Measurements from ENCODE around the gene CCDC88C. TPM values are rescaled to one million over a fixed set of nuclear protein-coding genes. Genes with fewer than 3 reads are reported as not detected.

CCDC88C gene
- total and polyA plus RNA-seq, 12 donors = 2.2 to 8.4 (median 4.9) TPM

DNA sequence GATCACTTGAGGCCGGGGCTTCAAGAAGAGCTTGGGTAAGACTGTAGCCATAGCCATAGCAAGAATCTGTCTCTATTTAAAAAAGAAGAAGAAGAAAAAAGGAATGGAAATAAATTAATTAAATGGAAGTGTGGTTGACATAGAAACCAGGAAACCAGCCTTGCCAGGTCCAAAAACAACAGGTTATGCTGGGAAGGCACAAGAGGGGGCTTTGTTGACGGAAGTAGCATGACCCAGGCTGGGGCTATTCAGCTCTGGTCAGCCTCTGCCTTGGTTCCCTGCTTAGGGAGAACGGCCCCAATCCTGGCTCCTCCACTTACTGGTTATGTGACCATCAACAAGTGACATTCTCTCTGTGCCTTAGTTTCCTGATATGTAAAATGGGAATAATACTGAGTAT, 158.7 kb downstream of the CCDC88C start:
- ATAC-seq (no peak), DNase-seq (no peak)
- H3K27ac ChIP-seq = peak overlapping the region in 2 of 10 donors; percentile 51 to 84
- peaks cover 0 to 19% (median 6%) of the 10 kb centered on the region in 7 donors for H3K27me3 ChIP-seq
- H3K36me3 ChIP-seq = no peaks in the 10 kb centered on the region
- WGBS, 2 donors = 94 to 96% methylated on average over 3 of the region's 3 CpGs
- H3K9me3 ChIP-seq = peaks cover 0 to 6% (median 0%) of the 10 kb centered on the region in 11 donors
- TF ChIP-seq, protein P1, sequence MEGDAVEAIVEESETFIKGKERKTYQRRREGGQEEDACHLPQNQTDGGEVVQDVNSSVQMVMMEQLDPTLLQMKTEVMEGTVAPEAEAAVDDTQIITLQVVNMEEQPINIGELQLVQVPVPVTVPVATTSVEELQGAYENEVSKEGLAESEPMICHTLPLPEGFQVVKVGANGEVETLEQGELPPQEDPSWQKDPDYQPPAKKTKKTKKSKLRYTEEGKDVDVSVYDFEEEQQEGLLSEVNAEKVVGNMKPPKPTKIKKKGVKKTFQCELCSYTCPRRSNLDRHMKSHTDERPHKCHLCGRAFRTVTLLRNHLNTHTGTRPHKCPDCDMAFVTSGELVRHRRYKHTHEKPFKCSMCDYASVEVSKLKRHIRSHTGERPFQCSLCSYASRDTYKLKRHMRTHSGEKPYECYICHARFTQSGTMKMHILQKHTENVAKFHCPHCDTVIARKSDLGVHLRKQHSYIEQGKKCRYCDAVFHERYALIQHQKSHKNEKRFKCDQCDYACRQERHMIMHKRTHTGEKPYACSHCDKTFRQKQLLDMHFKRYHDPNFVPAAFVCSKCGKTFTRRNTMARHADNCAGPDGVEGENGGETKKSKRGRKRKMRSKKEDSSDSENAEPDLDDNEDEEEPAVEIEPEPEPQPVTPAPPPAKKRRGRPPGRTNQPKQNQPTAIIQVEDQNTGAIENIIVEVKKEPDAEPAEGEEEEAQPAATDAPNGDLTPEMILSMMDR (IDR thresholded peaks at IDR 0.05) = no peak
- intact Hi-C loops (cut with DNase I) = no loop called here
- H3K4me3 ChIP-seq = no peak overlapping the region
- H3K4me1 ChIP-seq = peaks cover 2 to 37% (median 20%) of the 10 kb centered on the region in 9 donors

DNA sequence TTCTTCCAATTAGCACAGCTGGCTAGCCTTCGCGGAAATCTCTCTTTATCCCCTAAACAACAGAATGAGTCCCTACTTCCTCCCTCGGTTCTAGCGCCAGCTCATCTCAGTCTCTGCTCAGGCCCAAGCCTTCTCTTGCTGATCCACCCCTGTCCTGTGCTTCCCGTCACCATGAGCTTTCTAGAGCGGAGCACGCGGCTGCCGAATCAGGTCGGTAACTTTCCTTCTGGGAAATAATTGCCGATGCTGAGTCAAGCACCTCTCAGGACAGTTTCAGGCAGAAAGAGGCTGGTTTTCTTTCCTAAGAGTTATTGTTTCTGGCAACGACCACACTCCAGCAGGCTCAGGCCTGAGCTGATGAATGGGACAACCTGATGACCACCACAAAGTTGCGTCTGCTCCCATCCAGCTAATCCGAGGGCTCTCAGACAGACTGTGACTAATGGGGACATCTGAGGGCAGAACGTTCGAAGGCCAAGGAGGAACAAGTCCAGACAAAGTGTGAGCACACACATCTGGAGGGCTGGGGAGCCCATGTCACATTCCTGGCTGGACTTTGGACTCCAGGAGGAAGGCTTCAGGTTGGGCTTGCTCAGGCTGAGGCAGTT, 159.5 kb downstream of the CCDC88C start:
- Histone ChIP-seq H3K4me3 (no peak overlapping the region), H3K36me3 (no peaks in the 10 kb centered on the region), H3K4me1 (peaks cover 4 to 40% (median 20%) of the 10 kb centered on the region in 9 donors), H3K27ac (peak overlapping the region in 8 of 10 donors; percentile 28 to 84 (median 52)), H3K9me3 (peaks cover 0 to 6% (median 0%) of the 10 kb centered on the region in 11 donors), H3K27me3 (peaks cover 0 to 17% (median under 1%) of the 10 kb centered on the region in 7 donors)
- no peak for DNase-seq
- peak; percentile 13 to 83 (median 69) for ATAC-seq
- TF ChIP-seq, protein P1 (IDR thresholded peaks at IDR 0.05) = no peak
- intact Hi-C loops (cut with DNase I) = no loop called here
- WGBS, 2 donors = 63 to 64% methylated on average over 16 of the region's 16 CpGs

DNA sequence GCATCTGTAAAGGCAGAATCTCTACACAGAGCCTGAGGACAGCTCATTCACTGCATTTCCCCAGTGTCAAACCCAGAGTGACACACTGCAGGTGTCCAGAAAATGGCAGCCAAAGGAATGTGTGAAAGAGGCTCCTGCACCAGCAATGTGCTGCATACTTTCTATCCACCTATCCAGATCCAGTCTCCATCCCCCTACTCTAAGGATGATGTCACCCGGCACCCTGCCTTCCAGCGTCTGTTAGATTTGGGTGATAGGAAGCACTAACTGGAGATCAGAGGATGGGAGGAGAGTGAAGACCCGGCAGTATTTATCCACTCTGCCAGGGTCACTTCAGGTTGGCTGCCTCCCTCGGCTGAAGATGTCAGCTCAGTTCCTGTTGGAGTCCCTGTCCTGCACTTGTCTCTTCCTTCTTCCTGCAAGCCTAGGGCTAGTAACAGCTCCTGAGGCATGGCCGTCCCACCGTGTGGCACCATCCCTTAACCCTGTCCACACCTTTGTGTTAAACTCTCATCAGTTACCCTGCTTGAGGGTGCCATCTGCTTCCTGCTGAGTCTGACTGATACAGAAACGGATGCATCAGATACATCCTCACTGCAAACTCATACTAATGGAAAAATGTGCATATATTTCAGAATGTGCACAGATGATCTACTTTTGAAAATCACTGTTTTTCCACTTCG, 160.2 kb downstream of the CCDC88C start:
- no peaks in the 10 kb centered on the region for H3K36me3 ChIP-seq
- WGBS, 2 donors = 34% methylated on average over 8 of the region's 8 CpGs
- peaks cover 0 to 6% (median 0%) of the 10 kb centered on the region in 11 donors for H3K9me3 ChIP-seq
- peak in 1 of 8 donors; percentile 1 for ATAC-seq
- intact Hi-C loops (cut with DNase I) = no loop called here
- no peak overlapping the region for H3K4me3 ChIP-seq
- TF ChIP-seq, protein P1 (IDR thresholded peaks at IDR 0.05) = no peak
- peaks cover 9 to 47% (median 25%) of the 10 kb centered on the region in 9 donors for H3K4me1 ChIP-seq
- H3K27me3 ChIP-seq = peaks cover 0 to 21% (median 3%) of the 10 kb centered on the region in 7 donors
- H3K27ac ChIP-seq = peak overlapping the region in 8 of 10 donors; percentile 28 to 84 (median 52)
- DNase-seq = no peak

DNA sequence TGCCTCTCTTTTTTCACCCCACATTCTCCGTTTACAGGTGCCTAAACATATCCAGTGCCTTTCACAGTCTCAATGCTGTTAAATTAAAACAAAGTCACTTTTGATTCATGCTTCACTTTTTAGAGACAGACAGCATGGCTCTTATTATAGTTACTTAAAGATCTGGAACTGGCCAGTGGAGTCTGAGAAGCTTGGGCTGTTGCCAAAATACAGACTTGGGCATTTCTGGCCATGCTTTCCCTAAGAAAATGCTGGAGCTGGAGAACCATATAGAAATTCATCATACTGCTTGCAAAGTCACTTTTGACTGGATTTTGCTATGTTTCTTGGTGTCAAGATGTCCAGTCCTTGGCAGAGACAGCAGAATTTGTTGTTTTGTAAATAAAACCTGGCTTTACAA, 161.0 kb downstream of the CCDC88C start:
- Histone ChIP-seq H3K4me3 (no peak overlapping the region), H3K27me3 (peaks cover 0 to 23% (median 0%) of the 10 kb centered on the region in 7 donors), H3K36me3 (no peaks in the 10 kb centered on the region), H3K4me1 (peaks cover 9 to 48% (median 25%) of the 10 kb centered on the region in 9 donors), H3K27ac (peak overlapping the region in 6 of 10 donors; percentile 17 to 84 (median 52)), H3K9me3 (peaks cover 0 to 6% (median 0%) of the 10 kb centered on the region in 11 donors)
- DNase-seq (no peak), ATAC-seq (no peak)
- TF ChIP-seq, protein P1 (IDR thresholded peaks at IDR 0.05) = no peak
- 77 to 81% methylated on average over 1 of the region's 1 CpG for WGBS, 2 donors
- intact Hi-C loops (cut with DNase I) = no loop called here

All from heart right ventricle (tissue), 16 donors.